ENCODE data around the gene SHROOM2. TPM values are rescaled to one million over a fixed set of nuclear protein-coding genes. Genes with fewer than 3 reads are reported as not detected.

The SHROOM2 gene
- polyA plus RNA-seq, 1 donor: 16.8 TPM

GRCh38 chrX:9897761-9898161, 111.5 kb downstream of the SHROOM2 start:
- DNase-seq: no peak

- peak; percentile 57 for DNase-seq
These were observed 113.4 kb downstream of the SHROOM2 start for GRCh38 chrX:9899640-9900111.

GRCh38 chrX:9902656-9903055, 116.4 kb downstream of the SHROOM2 start:
- no peak for DNase-seq

- no peak for DNase-seq
These were observed 116.9 kb downstream of the SHROOM2 start for GRCh38 chrX:9903146-9903545.

- DNase-seq: no peak
These were observed 119.1 kb downstream of the SHROOM2 start for GRCh38 chrX:9905288-9905687.

GRCh38 chrX:9905721-9906120, 119.5 kb downstream of the SHROOM2 start:
- no peak for DNase-seq

- no peak for DNase-seq
These were observed 120.7 kb downstream of the SHROOM2 start for GRCh38 chrX:9906919-9907318.

GRCh38 chrX:9907645-9908387, 121.6 kb downstream of the SHROOM2 start:
- no peak for DNase-seq

- DNase-seq: no peak
These were observed 123.0 kb downstream of the SHROOM2 start for GRCh38 chrX:9909254-9909653.

- DNase-seq: no peak
These were observed 125.3 kb downstream of the SHROOM2 start for GRCh38 chrX:9911487-9911886.

- no peak for DNase-seq
These were observed 126.3 kb downstream of the SHROOM2 start for GRCh38 chrX:9912351-9913145.

GRCh38 chrX:9913146-9913433, 126.9 kb downstream of the SHROOM2 start:
- no peak for DNase-seq

- DNase-seq: no peak
These were observed 131.6 kb downstream of the SHROOM2 start for GRCh38 chrX:9917861-9918260.

- DNase-seq: no peak
These were observed 133.5 kb downstream of the SHROOM2 start for GRCh38 chrX:9919632-9920172.

- DNase-seq: no peak
These were observed 135.2 kb downstream of the SHROOM2 start for GRCh38 chrX:9921407-9921806.

- DNase-seq: no peak
These were observed 137.1 kb downstream of the SHROOM2 start for GRCh38 chrX:9923357-9923756.

- no peak for DNase-seq
These were observed 139.8 kb downstream of the SHROOM2 start for GRCh38 chrX:9926002-9926401.

- no peak for DNase-seq
These were observed 141.7 kb downstream of the SHROOM2 start for GRCh38 chrX:9927698-9928482.

- no peak for DNase-seq
These were observed 149.2 kb downstream of the SHROOM2 start for GRCh38 chrX:9935436-9935835.

- no peak for DNase-seq
These were observed 151.5 kb downstream of the SHROOM2 start for GRCh38 chrX:9937761-9938160.

- DNase-seq: no peak
These were observed 152.3 kb downstream of the SHROOM2 start for GRCh38 chrX:9938516-9938915.

GRCh38 chrX:9940421-9940820, 154.2 kb downstream of the SHROOM2 start:
- no peak for DNase-seq

- DNase-seq: no peak
These were observed 155.9 kb downstream of the SHROOM2 start for GRCh38 chrX:9942086-9942485.

Data from left kidney (tissue), 2 donors.